Esophagus muscularis mucosa (tissue), 4 donors: ENCODE measurements around the gene AFF1. TPM values are rescaled to one million over a fixed set of nuclear protein-coding genes. Genes with fewer than 3 reads are reported as not detected.

Source experiments
- DNase-seq: peaks from one replicate; pipeline ENCODE4 v3.0.0-alpha.2; 2017; ENCODE audit errors: extremely low spot score
- H3K27ac ChIP-seq, 4 donors: fragments of 200-600 bp; sonication (generic); replicated peaks in 1 of 4; 1 replicate in 3 of 4; 2 replicates in 1 of 4; pipeline ENCODE4 v1.5.1; 2016 to 2019; ENCODE audit warnings: mild to moderate bottlenecking in 1 of 4
- H3K27me3 ChIP-seq, 4 donors: fragments of 200-600 bp; sonication (generic); one replicate each; pipeline versions ENCODE4 v1.5.1 to v1.6.0; 2016 to 2019
- H3K36me3 ChIP-seq, 4 donors: fragments of 200-600 bp; sonication (generic); one replicate each; pipeline ENCODE4 v1.5.1; 2016 to 2019
- H3K4me1 ChIP-seq, 4 donors: fragments of 200-600 bp; sonication (generic); one replicate each; pipeline ENCODE4 v1.5.1; 2016 to 2019
- H3K4me3 ChIP-seq, 4 donors: fragments of 200-600 bp; sonication (generic); 1 replicate in 2 of 4; 2 replicates in 2 of 4; pipeline ENCODE4 v1.5.1; 2016 to 2019; ENCODE audit warnings: mild to moderate bottlenecking in 4 of 4, moderate library complexity in 1 of 4
- H3K9me3 ChIP-seq, 4 donors: fragments of 200-600 bp; sonication (generic); 1 replicate in 3 of 4; 2 replicates in 1 of 4; pipeline ENCODE4 v1.5.1; 2016 to 2019
- EP300 ChIP-seq: sonication (generic); formaldehyde crosslinking; IDR thresholded peaks from one replicate; pipeline ENCODE4 v1.6.1; 2017; ENCODE audit warnings: antibody characterized with exemption
- POLR2A ChIP-seq: fragments of 450-650 bp; IDR thresholded peaks from one replicate; pipeline ENCODE4 v1.6.1; 2017; ENCODE audit warnings: antibody characterized with exemption, moderate library complexity, mild to moderate bottlenecking, low read depth
- POLR2AphosphoS5 ChIP-seq, 2 donors: sonication (generic); formaldehyde crosslinking; IDR thresholded peaks; one replicate each; pipeline ENCODE4 v1.6.1; 2017; ENCODE audit warnings: antibody characterized with exemption in 2 of 2
- WGBS: methylation state at CpG from one replicate; pipeline ENCODE4 v1.1.5; 2018; 5-methylcytosine and 5-hydroxymethylcytosine counted together
- intact Hi-C: fragments of 100-400 bp; cut with DNase I; formaldehyde crosslinking; loops from one replicate; pipeline ENCODE4 v1.15.1; 2023
- total RNA-seq, 4 donors: library from RNA; depleted of rRNA; stranded (reverse); fragments of >200 nt; gene quantifications; one replicate each; pipeline versions ENCODE4 v1.1.0 to v1.2.1, GENCODE V29; 2016
- TF ChIP-seq, protein P1 (sequence below), 3 experiments: fragments of 200-600 bp in 2 of 3; fragments of 450-650 bp in 1 of 3; sonication (generic) in 2 of 3; IDR thresholded peaks; one replicate each; pipeline ENCODE4 v1.5.1; 2017 to 2019; ENCODE audit warnings: antibody characterized with exemption in 3 of 3, mild to moderate bottlenecking in 2 of 3, moderate library complexity in 1 of 3

Gene AFF1
- total RNA-seq, 4 donors from 2014 or later = 53.6 to 85.2 (median 70.6) TPM

DNA sequence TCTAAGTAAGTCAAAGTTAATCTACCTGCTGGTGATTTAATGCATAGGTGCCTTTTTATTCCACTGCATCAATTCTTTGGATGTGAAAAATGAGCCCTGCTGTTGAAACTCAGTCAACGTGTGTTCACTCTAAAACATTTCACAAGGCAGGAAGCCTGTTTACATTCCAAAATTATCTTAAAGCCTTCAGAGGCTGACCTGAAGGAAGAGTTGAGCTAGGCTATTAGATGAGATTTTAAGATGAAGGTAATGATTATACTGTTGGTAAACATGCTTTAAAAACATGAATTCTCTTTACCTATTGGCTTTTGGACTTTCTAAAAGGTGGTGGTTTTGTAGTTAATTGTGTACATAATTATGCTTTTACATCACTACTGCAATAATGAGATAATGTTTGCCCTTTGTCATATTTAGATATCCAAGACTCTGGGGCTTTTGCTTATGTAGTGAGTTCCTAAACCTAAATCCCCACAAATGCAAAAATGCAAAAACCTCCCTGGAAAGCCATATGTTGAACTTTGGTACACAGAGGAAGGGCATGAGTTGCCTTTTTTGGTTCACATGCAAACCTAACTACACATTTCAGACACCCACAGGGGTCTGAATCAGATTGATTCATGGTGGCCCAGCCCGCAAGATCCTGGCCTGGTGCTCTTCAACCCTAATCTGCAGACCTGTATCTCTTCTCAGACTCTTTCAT is 193.3 kb downstream of the AFF1 start:
- intact Hi-C loops = loop anchor here (10.0 kb wide), 1 partner anchor 203 kb away; no protein-coding TSS in a partner anchor
- TF ChIP-seq POLR2AphosphoS5 (IDR thresholded peaks at IDR 0.05) (no peak), POLR2A (no peak), EP300 (no peak)
- TF ChIP-seq, protein P1, sequence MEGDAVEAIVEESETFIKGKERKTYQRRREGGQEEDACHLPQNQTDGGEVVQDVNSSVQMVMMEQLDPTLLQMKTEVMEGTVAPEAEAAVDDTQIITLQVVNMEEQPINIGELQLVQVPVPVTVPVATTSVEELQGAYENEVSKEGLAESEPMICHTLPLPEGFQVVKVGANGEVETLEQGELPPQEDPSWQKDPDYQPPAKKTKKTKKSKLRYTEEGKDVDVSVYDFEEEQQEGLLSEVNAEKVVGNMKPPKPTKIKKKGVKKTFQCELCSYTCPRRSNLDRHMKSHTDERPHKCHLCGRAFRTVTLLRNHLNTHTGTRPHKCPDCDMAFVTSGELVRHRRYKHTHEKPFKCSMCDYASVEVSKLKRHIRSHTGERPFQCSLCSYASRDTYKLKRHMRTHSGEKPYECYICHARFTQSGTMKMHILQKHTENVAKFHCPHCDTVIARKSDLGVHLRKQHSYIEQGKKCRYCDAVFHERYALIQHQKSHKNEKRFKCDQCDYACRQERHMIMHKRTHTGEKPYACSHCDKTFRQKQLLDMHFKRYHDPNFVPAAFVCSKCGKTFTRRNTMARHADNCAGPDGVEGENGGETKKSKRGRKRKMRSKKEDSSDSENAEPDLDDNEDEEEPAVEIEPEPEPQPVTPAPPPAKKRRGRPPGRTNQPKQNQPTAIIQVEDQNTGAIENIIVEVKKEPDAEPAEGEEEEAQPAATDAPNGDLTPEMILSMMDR (IDR thresholded peaks at IDR 0.05) = no peak
- peaks cover 46 to 87% (median 76%) of the 10 kb centered on the region in 4 donors for H3K36me3 ChIP-seq

DNA sequence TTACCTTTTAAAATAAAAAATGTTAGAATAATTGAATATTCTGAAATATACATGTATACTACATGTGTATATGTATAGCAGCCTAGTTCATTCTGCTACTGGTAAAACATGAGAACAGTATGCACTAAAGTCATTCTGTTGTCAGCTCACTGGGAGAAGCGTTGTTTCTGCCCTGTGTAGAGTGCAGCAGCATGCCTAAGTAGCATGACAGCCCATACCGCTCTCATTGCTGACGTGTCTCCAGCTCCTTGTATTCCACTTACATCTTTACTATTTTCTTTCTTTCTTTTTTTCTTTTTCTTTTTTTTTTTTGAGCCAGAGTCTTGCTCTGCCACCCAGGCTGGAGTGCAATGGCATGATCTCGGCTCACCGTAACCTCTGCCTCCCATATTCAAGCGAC is 194.9 kb downstream of the AFF1 start:
- Histone ChIP-seq H3K9me3 (no peaks in the 10 kb centered on the region), H3K27me3 (no peaks in the 10 kb centered on the region), H3K4me1 (peaks cover 0 to 8% (median 3%) of the 10 kb centered on the region in 4 donors), H3K4me3 (no peak overlapping the region), H3K36me3 (peaks cover 52 to 100% (median 88%) of the 10 kb centered on the region in 4 donors), H3K27ac (no peak overlapping the region)
- DNase-seq = no peak
- intact Hi-C loops = loop anchor here (10.0 kb wide), 1 partner anchor 205 kb away; no protein-coding TSS in a partner anchor
- no peak for TF ChIP-seq EP300
- no peak for TF ChIP-seq POLR2AphosphoS5 (IDR thresholded peaks at IDR 0.05)
- TF ChIP-seq, protein P1 (IDR thresholded peaks at IDR 0.05) = no peak
- TF ChIP-seq POLR2A = no peak
- WGBS = 96% methylated on average over 6 of the region's 6 CpGs

More for the DNA sequence above, 193.3 kb downstream of the AFF1 start:
- Histone ChIP-seq H3K4me1 (peaks cover 3 to 14% (median 12%) of the 10 kb centered on the region in 4 donors), H3K4me3 (no peak overlapping the region), H3K27ac (no peak overlapping the region), H3K27me3 (no peaks in the 10 kb centered on the region), H3K9me3 (no peaks in the 10 kb centered on the region)
- DNase-seq = no peak
- 76% methylated on average over 2 of the region's 2 CpGs for WGBS

DNA sequence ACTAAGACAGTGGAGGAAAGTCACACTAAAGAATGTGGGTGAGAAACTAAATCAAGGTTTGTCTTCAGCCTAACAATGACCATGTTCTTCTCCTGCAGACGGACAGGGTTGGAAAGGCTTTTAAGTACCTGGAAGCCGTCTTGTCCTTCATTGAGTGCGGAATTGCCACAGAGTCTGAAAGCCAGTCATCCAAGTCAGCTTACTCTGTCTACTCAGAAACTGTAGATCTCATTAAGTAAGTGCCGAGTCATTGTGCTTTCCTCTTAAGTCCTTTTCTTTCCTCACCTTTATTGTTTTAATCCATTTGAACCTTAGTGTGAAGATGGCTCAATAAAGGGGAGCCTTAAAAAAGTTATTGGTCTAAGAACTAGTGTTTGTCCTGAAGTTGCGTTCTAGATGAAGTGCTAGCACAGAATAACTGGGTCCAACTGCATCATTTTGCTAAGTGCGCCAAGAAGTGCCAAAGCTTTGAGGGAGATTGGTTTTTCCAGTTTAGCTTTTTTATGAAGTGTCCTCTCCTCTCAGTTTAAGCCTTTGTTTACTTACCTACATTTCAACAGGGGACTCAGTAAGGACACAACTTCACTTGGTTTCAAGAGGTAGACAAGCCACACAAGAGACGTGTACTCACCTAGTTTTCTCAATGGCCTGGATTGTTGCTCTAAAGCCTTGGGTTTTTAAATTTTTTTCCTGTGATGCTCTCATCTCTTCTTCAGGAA is 196.3 kb downstream of the AFF1 start:
- no peak overlapping the region for H3K4me3 ChIP-seq
- no peaks in the 10 kb centered on the region for H3K27me3 ChIP-seq
- no peak for DNase-seq
- peaks cover 0 to 8% (median 0%) of the 10 kb centered on the region in 4 donors for H3K4me1 ChIP-seq
- H3K9me3 ChIP-seq = no peaks in the 10 kb centered on the region
- intact Hi-C loops = no loop called here
- 96% methylated on average over 7 of the region's 7 CpGs for WGBS
- H3K36me3 ChIP-seq = peaks cover 52 to 100% (median 89%) of the 10 kb centered on the region in 4 donors
- TF ChIP-seq EP300 (no peak), POLR2A (no peak), POLR2AphosphoS5 (IDR thresholded peaks at IDR 0.05) (no peak)
- TF ChIP-seq, protein P1 (IDR thresholded peaks at IDR 0.05) = no peak
- no peak overlapping the region for H3K27ac ChIP-seq

DNA sequence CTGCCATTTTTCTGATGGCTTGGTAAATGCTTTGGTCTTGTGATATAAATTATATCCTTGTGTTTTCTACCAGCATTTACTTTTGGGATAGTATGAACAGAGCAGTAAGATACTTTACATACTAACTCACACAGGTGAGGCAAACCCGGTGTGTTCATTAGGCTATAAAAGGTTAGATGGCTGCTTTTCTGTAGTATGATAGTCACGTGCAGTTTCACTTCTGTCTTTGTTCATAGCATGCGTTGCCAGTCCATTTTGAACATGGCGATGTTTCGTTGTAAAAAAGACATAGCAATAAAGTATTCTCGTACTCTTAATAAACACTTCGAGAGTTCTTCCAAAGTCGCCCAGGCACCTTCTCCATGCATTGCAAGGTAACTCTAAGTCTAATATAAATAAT is 197.2 kb downstream of the AFF1 start:
- WGBS = 98% methylated on average over 8 of the region's 8 CpGs
- intact Hi-C loops = no loop called here

More for the DNA sequence above, 197.2 kb downstream of the AFF1 start:
- Histone ChIP-seq H3K9me3 (no peaks in the 10 kb centered on the region), H3K27ac (no peak overlapping the region), H3K4me1 (peaks cover 0 to 8% (median 0%) of the 10 kb centered on the region in 4 donors), H3K36me3 (peaks cover 53 to 100% (median 87%) of the 10 kb centered on the region in 4 donors), H3K4me3 (no peak overlapping the region), H3K27me3 (no peaks in the 10 kb centered on the region)
- DNase-seq = no peak
- no peak for TF ChIP-seq POLR2A
- TF ChIP-seq, protein P1 (IDR thresholded peaks at IDR 0.05) = no peak
- no peak for TF ChIP-seq EP300
- no peak for TF ChIP-seq POLR2AphosphoS5 (IDR thresholded peaks at IDR 0.05)
